ENCODE results near the gene TFAP2C. TPM values are rescaled to one million over a fixed set of nuclear protein-coding genes. Genes with fewer than 3 reads are reported as not detected.

TFAP2C gene
- total and polyA plus RNA-seq, 10 of the 15 experiments (the other 5 are each of a cell fraction or from before 2014, with no cell fraction given): 0.49 TPM; not detected in 9

DNA sequence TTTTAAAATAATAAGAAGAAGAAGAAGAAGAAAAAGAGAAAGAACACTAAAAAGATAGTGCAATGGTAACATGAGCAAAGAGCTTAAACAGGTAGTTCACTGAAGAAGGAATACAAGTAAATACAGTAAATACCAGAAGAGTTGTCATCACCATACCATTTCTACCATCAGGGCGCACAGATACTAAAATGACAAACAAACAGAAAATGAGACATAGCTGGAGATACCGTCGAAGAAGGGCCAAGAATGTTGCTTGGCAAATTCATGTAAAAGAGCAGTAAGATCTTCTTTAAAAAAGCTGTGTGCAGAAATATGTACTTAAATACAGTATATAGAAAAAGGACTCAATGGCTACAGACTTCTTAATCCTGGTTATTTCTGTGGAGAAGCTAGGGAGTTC, 20.7 kb upstream of the TFAP2C start (continued):
- TF ChIP-seq, protein P1, sequence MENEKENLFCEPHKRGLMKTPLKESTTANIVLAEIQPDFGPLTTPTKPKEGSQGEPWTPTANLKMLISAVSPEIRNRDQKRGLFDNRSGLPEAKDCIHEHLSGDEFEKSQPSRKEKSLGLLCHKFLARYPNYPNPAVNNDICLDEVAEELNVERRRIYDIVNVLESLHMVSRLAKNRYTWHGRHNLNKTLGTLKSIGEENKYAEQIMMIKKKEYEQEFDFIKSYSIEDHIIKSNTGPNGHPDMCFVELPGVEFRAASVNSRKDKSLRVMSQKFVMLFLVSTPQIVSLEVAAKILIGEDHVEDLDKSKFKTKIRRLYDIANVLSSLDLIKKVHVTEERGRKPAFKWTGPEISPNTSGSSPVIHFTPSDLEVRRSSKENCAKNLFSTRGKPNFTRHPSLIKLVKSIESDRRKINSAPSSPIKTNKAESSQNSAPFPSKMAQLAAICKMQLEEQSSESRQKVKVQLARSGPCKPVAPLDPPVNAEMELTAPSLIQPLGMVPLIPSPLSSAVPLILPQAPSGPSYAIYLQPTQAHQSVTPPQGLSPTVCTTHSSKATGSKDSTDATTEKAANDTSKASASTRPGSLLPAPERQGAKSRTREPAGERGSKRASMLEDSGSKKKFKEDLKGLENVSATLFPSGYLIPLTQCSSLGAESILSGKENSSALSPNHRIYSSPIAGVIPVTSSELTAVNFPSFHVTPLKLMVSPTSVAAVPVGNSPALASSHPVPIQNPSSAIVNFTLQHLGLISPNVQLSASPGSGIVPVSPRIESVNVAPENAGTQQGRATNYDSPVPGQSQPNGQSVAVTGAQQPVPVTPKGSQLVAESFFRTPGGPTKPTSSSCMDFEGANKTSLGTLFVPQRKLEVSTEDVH (IDR thresholded peaks at IDR 0.05; ENCODE audit: low read depth, partially characterized antibody): no peak

DNA sequence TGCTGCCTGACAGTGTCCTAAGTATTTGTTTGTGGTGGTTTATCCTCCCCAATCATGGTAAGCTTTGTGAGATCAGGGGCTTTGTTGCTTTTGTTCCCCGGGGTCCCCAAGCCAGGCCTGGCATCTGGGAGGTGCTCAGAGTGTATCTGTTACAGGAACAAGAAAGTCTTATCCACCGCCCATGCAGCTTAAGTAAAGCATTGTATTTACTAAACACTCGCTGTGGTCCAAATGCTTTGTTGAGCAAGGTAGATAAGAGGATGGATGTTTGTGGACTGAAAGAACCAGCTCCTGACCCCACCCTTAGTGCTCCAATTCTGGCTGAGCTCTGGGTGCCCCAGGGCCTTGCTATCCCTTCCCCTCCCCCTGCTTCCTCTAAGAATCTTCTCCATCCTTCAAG, 19.8 kb upstream of the TFAP2C start:
- RAD21 ChIA-PET (ENCODE audit: unreplicated experiment): no interaction called here
- no peak overlapping the region for H3K27ac ChIP-seq (ENCODE audit: control insufficient read depth, insufficient read depth)
- no peak for ATAC-seq
- DNase-seq (ENCODE audit: low read depth, low spot score): no peak
- 43% methylated on average over 3 of the region's 3 CpGs for WGBS (ENCODE audit: insufficient coverage, insufficient replicate concordance, low lambda C conversion rate, missing lambda C conversion rate)
- no peak overlapping the region for H2AFZ ChIP-seq (ENCODE audit: control insufficient read depth, low read depth, low read length)
- SMC1A ChIA-PET (ENCODE audit: uncharacterized antibody, unreplicated experiment): no interaction called here
- POLR2A ChIA-PET: no interaction called here
- no peaks in the 10 kb centered on the region; a peak in 1 of 4 replicates for H3K27me3 ChIP-seq (replicated peaks in 1 of 2; ENCODE audit: control insufficient read depth in 2 of 2, insufficient read depth in 2 of 2, low read length in 1 of 2)
- CTCF ChIA-PET: no interaction called here
- H3K4me2 ChIP-seq (ENCODE audit: control insufficient read depth, insufficient read depth): no peak overlapping the region
- H3K36me3 ChIP-seq (ENCODE audit: control insufficient read depth in 2 of 2, insufficient read depth in 2 of 2, low read length in 1 of 2): no peaks in the 10 kb centered on the region
- TF ChIP-seq, protein P2, sequence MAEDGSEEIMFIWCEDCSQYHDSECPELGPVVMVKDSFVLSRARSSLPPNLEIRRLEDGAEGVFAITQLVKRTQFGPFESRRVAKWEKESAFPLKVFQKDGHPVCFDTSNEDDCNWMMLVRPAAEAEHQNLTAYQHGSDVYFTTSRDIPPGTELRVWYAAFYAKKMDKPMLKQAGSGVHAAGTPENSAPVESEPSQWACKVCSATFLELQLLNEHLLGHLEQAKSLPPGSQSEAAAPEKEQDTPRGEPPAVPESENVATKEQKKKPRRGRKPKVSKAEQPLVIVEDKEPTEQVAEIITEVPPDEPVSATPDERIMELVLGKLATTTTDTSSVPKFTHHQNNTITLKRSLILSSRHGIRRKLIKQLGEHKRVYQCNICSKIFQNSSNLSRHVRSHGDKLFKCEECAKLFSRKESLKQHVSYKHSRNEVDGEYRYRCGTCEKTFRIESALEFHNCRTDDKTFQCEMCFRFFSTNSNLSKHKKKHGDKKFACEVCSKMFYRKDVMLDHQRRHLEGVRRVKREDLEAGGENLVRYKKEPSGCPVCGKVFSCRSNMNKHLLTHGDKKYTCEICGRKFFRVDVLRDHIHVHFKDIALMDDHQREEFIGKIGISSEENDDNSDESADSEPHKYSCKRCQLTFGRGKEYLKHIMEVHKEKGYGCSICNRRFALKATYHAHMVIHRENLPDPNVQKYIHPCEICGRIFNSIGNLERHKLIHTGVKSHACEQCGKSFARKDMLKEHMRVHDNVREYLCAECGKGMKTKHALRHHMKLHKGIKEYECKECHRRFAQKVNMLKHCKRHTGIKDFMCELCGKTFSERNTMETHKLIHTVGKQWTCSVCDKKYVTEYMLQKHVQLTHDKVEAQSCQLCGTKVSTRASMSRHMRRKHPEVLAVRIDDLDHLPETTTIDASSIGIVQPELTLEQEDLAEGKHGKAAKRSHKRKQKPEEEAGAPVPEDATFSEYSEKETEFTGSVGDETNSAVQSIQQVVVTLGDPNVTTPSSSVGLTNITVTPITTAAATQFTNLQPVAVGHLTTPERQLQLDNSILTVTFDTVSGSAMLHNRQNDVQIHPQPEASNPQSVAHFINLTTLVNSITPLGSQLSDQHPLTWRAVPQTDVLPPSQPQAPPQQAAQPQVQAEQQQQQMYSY (CRISPR knock-in tag; IDR thresholded peaks at IDR 0.05): no peak
- no peak for TF ChIP-seq CEBPB (IDR thresholded peaks at IDR 0.05; ENCODE audit: borderline replicate concordance in 1 of 2, low read depth in 2 of 2, low read length in 2 of 2)
- TF ChIP-seq SP1 (IDR thresholded peaks at IDR 0.05; ENCODE audit: low read depth, low read length): no peak
- TF ChIP-seq, protein P3, sequence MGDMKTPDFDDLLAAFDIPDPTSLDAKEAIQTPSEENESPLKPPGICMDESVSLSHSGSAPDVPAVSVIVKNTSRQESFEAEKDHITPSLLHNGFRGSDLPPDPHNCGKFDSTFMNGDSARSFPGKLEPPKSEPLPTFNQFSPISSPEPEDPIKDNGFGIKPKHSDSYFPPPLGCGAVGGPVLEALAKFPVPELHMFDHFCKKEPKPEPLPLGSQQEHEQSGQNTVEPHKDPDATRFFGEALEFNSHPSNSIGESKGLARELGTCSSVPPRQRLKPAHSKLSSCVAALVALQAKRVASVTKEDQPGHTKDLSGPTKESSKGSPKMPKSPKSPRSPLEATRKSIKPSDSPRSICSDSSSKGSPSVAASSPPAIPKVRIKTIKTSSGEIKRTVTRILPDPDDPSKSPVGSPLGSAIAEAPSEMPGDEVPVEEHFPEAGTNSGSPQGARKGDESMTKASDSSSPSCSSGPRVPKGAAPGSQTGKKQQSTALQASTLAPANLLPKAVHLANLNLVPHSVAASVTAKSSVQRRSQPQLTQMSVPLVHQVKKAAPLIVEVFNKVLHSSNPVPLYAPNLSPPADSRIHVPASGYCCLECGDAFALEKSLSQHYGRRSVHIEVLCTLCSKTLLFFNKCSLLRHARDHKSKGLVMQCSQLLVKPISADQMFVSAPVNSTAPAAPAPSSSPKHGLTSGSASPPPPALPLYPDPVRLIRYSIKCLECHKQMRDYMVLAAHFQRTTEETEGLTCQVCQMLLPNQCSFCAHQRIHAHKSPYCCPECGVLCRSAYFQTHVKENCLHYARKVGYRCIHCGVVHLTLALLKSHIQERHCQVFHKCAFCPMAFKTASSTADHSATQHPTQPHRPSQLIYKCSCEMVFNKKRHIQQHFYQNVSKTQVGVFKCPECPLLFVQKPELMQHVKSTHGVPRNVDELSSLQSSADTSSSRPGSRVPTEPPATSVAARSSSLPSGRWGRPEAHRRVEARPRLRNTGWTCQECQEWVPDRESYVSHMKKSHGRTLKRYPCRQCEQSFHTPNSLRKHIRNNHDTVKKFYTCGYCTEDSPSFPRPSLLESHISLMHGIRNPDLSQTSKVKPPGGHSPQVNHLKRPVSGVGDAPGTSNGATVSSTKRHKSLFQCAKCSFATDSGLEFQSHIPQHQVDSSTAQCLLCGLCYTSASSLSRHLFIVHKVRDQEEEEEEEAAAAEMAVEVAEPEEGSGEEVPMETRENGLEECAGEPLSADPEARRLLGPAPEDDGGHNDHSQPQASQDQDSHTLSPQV (IDR thresholded peaks at IDR 0.05): no peak
- TF ChIP-seq ZNF622 (IDR thresholded peaks at IDR 0.05): no peak
- no TSS peak for BruUV-seq (replicated peaks)
- no peaks in the 10 kb centered on the region for H3K4me1 ChIP-seq (ENCODE audit: control insufficient read depth, insufficient read depth, low read length)
- no peaks in the 10 kb centered on the region for H3K9me3 ChIP-seq (replicated peaks; ENCODE audit: control insufficient read depth, insufficient read depth, low read length)
- no peak overlapping the region for H3K4me3 ChIP-seq
- H3K79me2 ChIP-seq (ENCODE audit: control insufficient read depth, insufficient read depth, low read length): no peaks in the 10 kb centered on the region
- in situ Hi-C loops (cut with MboI): no loop called here
- intact Hi-C loops (cut with micrococcal nuclease; ENCODE audit: unreplicated experiment): no loop called here
- no peak for FAIRE-seq
- H4K20me1 ChIP-seq (ENCODE audit: control insufficient read depth, insufficient read depth): no peaks in the 10 kb centered on the region
- H3K9ac ChIP-seq (ENCODE audit: control insufficient read depth, insufficient read depth, low read length): no peak overlapping the region

Measured in GM12878 (cell line).